Neural cell (in vitro differentiated cells): ENCODE data around the gene HNF1B. TPM values are rescaled to one million over a fixed set of nuclear protein-coding genes. Genes with fewer than 3 reads are reported as not detected.

Source experiments
- H2AFZ ChIP-seq: fragments of 200-600, 300-800 bp; sonication (generic), shearing (Covaris generic); 2 replicates; pipeline ENCODE4 v1.6.0; 2014; ENCODE audit warnings: low read depth, mild to moderate bottlenecking, antibody characterized with exemption, low read length, moderate library complexity
- H3F3A ChIP-seq: fragments of 200-600 bp; shearing (Covaris generic); 2 replicates; pipeline ENCODE4 v1.6.1; 2016; ENCODE audit warnings: mild to moderate bottlenecking, moderate library complexity, mixed read lengths, antibody characterized with exemption, low read length; ENCODE audit not compliant: insufficient read depth, poor library complexity, severe bottlenecking
- H3K27ac ChIP-seq: fragments of 200-600, 300-800 bp; sonication (generic), shearing (Covaris generic); 2 replicates; pipeline ENCODE4 v1.5.1; 2014; ENCODE audit warnings: mild to moderate bottlenecking, low read length, moderate library complexity
- H3K27me3 ChIP-seq: fragments of 300-800, 200-600 bp; sonication (generic), shearing (Covaris generic); 2 replicates; pipeline ENCODE4 v1.6.0; 2014; ENCODE audit warnings: mild to moderate bottlenecking, low read depth, low read length, moderate library complexity; ENCODE audit not compliant: insufficient read depth
- H3K36me3 ChIP-seq: fragments of 300-800, 200-600 bp; sonication (generic), shearing (Covaris generic); 2 replicates; pipeline ENCODE4 v1.5.1; 2014; ENCODE audit warnings: mild to moderate bottlenecking, antibody characterized with exemption, low read length, moderate library complexity; ENCODE audit not compliant: insufficient read depth
- H3K4me2 ChIP-seq: fragments of 300-800, 200-600 bp; sonication (generic), shearing (Covaris generic); 2 replicates; pipeline ENCODE4 v1.6.0; 2014; ENCODE audit warnings: mild to moderate bottlenecking, low read length
- H3K4me3 ChIP-seq: fragments of 300-800, 200-600 bp; sonication (generic), shearing (Covaris generic); 2 replicates; pipeline ENCODE4 v1.5.1; 2014; ENCODE audit warnings: mild to moderate bottlenecking, low read length, moderate library complexity
- H3K79me2 ChIP-seq: fragments of 200-600 bp; shearing (Covaris generic); replicated peaks from 2 replicates; pipeline ENCODE4 v1.6.0; 2014; ENCODE audit warnings: mild to moderate bottlenecking, low read length, moderate library complexity; ENCODE audit not compliant: insufficient read depth
- H3K9ac ChIP-seq: fragments of 300-800, 200-600 bp; sonication (generic), shearing (Covaris generic); 2 replicates; pipeline ENCODE4 v1.6.1; 2016; ENCODE audit warnings: mild to moderate bottlenecking, low read length, mixed read lengths
- H3K9me2 ChIP-seq: fragments of 200-600 bp; shearing (Covaris generic); 2 replicates; pipeline ENCODE4 v1.6.1; 2016; ENCODE audit warnings: mild to moderate bottlenecking, low read length, mixed read lengths; ENCODE audit not compliant: insufficient read depth
- H3K9me3 ChIP-seq: fragments of 200-600, 300-800 bp; sonication (generic), shearing (Covaris generic); 2 replicates; pipeline ENCODE4 v1.6.1; 2016; ENCODE audit warnings: mild to moderate bottlenecking, mixed run types, low read length, moderate library complexity, mixed read lengths
- H4K20me1 ChIP-seq: fragments of 200-600 bp; shearing (Covaris generic); 2 replicates; pipeline ENCODE4 v1.6.1; 2016; ENCODE audit warnings: mild to moderate bottlenecking, mixed run types; ENCODE audit not compliant: insufficient read depth
- EP300 ChIP-seq: fragments of 450-650 bp; conservative IDR thresholded peaks from 2 replicates; pipeline ENCODE4 v1.6.1; 2014; ENCODE audit warnings: antibody characterized with exemption, mild to moderate bottlenecking, moderate library complexity; ENCODE audit not compliant: poor library complexity, severe bottlenecking
- EZH2 ChIP-seq: fragments of 200-600, 300-800 bp; shearing (Covaris generic), sonication (generic); IDR thresholded peaks from 2 replicates; pipeline ENCODE4 v1.6.1; 2014; ENCODE audit warnings: antibody characterized with exemption, low read length, borderline replicate concordance, mild to moderate bottlenecking; ENCODE audit not compliant: insufficient read depth, poor library complexity, severe bottlenecking
- MXI1 ChIP-seq: fragments of 450-650 bp; conservative IDR thresholded peaks from 2 replicates; pipeline ENCODE4 v1.6.1; 2014; ENCODE audit warnings: antibody characterized with exemption, mild to moderate bottlenecking; ENCODE audit not compliant: poor library complexity, severe bottlenecking
- POLR2AphosphoS5 ChIP-seq: IDR thresholded peaks from 2 replicates; pipeline ENCODE4 v1.6.1; 2012
- RAD21 ChIP-seq: fragments of 450-650 bp; conservative IDR thresholded peaks from 2 replicates; pipeline ENCODE4 v1.6.1; 2014; ENCODE audit warnings: antibody characterized with exemption, mild to moderate bottlenecking, moderate library complexity
- SMC3 ChIP-seq: fragments of 450-650 bp; conservative IDR thresholded peaks from 2 replicates; pipeline ENCODE4 v1.6.1; 2014; ENCODE audit warnings: antibody characterized with exemption, mild to moderate bottlenecking, moderate library complexity; ENCODE audit not compliant: poor library complexity
- TAF1 ChIP-seq: IDR thresholded peaks from 2 replicates; pipeline ENCODE4 v1.6.1; 2012; ENCODE audit warnings: low read depth
- polyA plus RNA-seq: library from polyadenylated mRNA; depleted of rRNA; stranded (reverse); fragments of >200 nt; gene quantifications from 2 replicates; pipeline ENCODE4 v1.2.3, GENCODE V29; 2014
- TF ChIP-seq, protein P1 (sequence below): fragments of 450-650 bp; IDR thresholded peaks from 2 replicates; pipeline ENCODE4 v1.5.1; 2014; ENCODE audit warnings: antibody characterized with exemption, mild to moderate bottlenecking, moderate library complexity; ENCODE audit not compliant: poor library complexity, severe bottlenecking
- TF ChIP-seq, protein P2 (sequence below): IDR thresholded peaks from 2 replicates; pipeline ENCODE4 v1.6.1; 2012; ENCODE audit warnings: borderline replicate concordance

HNF1B gene
- polyA plus RNA-seq, 1 donor from 2014 or later = not detected

DNA sequence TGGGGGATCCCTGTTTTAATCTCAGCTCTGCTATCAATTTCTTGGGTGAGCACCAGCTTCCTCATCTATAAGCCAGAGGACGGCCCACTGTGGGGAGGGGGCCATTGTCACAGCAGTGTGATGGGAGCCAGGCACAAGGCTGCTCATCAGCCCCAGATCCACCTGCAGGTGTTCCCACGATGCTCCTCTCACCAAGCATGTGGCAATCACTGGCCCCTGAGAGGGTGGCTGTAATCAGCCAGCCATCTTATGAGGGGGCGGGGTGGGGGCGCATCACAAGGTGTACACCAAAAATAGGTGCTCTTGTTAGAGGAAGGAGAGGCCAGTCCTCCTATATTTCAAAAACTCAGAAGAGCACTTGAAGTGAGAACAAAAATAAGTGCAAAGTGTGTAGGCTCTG is 31.2 kb downstream of the HNF1B start:
- H4K20me1 ChIP-seq = no peaks in the 10 kb centered on the region
- no peaks in the 10 kb centered on the region for H3K9me2 ChIP-seq
- H3F3A ChIP-seq = no peaks in the 10 kb centered on the region
- H3K9me3 ChIP-seq = no peaks in the 10 kb centered on the region
- no peaks in the 10 kb centered on the region for H3K27me3 ChIP-seq
- H3K4me3 ChIP-seq = no peak overlapping the region
- H2AFZ ChIP-seq = no peak overlapping the region
- H3K79me2 ChIP-seq = no peaks in the 10 kb centered on the region
- no peak overlapping the region for H3K9ac ChIP-seq
- no peaks in the 10 kb centered on the region for H3K36me3 ChIP-seq
- no peak for TF ChIP-seq TAF1
- TF ChIP-seq EZH2 = no peak
- TF ChIP-seq, protein P1, sequence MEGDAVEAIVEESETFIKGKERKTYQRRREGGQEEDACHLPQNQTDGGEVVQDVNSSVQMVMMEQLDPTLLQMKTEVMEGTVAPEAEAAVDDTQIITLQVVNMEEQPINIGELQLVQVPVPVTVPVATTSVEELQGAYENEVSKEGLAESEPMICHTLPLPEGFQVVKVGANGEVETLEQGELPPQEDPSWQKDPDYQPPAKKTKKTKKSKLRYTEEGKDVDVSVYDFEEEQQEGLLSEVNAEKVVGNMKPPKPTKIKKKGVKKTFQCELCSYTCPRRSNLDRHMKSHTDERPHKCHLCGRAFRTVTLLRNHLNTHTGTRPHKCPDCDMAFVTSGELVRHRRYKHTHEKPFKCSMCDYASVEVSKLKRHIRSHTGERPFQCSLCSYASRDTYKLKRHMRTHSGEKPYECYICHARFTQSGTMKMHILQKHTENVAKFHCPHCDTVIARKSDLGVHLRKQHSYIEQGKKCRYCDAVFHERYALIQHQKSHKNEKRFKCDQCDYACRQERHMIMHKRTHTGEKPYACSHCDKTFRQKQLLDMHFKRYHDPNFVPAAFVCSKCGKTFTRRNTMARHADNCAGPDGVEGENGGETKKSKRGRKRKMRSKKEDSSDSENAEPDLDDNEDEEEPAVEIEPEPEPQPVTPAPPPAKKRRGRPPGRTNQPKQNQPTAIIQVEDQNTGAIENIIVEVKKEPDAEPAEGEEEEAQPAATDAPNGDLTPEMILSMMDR = no peak
- TF ChIP-seq SMC3 = no peak
- TF ChIP-seq POLR2AphosphoS5 = no peak
- no peak for TF ChIP-seq EP300
- TF ChIP-seq, protein P2, sequence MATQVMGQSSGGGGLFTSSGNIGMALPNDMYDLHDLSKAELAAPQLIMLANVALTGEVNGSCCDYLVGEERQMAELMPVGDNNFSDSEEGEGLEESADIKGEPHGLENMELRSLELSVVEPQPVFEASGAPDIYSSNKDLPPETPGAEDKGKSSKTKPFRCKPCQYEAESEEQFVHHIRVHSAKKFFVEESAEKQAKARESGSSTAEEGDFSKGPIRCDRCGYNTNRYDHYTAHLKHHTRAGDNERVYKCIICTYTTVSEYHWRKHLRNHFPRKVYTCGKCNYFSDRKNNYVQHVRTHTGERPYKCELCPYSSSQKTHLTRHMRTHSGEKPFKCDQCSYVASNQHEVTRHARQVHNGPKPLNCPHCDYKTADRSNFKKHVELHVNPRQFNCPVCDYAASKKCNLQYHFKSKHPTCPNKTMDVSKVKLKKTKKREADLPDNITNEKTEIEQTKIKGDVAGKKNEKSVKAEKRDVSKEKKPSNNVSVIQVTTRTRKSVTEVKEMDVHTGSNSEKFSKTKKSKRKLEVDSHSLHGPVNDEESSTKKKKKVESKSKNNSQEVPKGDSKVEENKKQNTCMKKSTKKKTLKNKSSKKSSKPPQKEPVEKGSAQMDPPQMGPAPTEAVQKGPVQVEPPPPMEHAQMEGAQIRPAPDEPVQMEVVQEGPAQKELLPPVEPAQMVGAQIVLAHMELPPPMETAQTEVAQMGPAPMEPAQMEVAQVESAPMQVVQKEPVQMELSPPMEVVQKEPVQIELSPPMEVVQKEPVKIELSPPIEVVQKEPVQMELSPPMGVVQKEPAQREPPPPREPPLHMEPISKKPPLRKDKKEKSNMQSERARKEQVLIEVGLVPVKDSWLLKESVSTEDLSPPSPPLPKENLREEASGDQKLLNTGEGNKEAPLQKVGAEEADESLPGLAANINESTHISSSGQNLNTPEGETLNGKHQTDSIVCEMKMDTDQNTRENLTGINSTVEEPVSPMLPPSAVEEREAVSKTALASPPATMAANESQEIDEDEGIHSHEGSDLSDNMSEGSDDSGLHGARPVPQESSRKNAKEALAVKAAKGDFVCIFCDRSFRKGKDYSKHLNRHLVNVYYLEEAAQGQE = no peak
- TF ChIP-seq MXI1 = no peak
- TF ChIP-seq RAD21 = no peak
- no peak overlapping the region for H3K27ac ChIP-seq
- no peak overlapping the region for H3K4me2 ChIP-seq

- no peaks in the 10 kb centered on the region for H3K9me3 ChIP-seq
- no peak overlapping the region for H3K9ac ChIP-seq
- no peak overlapping the region for H3K27ac ChIP-seq
- no peaks in the 10 kb centered on the region for H3K36me3 ChIP-seq
- TF ChIP-seq POLR2AphosphoS5 = no peak
- no peak for TF ChIP-seq RAD21
- no peak for TF ChIP-seq EZH2
- TF ChIP-seq, protein P1 = no peak
- no peak for TF ChIP-seq TAF1
- TF ChIP-seq EP300 = no peak
- TF ChIP-seq, protein P2 = no peak
- TF ChIP-seq MXI1 = no peak
- no peak for TF ChIP-seq SMC3
- no peak overlapping the region for H3K4me3 ChIP-seq
- no peak overlapping the region for H2AFZ ChIP-seq
- no peaks in the 10 kb centered on the region for H3F3A ChIP-seq
- H3K27me3 ChIP-seq = no peaks in the 10 kb centered on the region
- no peaks in the 10 kb centered on the region for H3K79me2 ChIP-seq
- H3K9me2 ChIP-seq = no peaks in the 10 kb centered on the region
- no peaks in the 10 kb centered on the region for H4K20me1 ChIP-seq
- no peak overlapping the region for H3K4me2 ChIP-seq
These were observed 31.8 kb downstream of the HNF1B start for GRCh38 chr17:37713028-37713431.
